K562 (cell line): ENCODE measurements around the gene MFN1. TPM values are rescaled to one million over a fixed set of nuclear protein-coding genes. Genes with fewer than 3 reads are reported as not detected.

ENCODE experiments used
- ATAC-seq: fragments of 200-7000 bp; cut with Tn5 transposase; 3 replicates; pipeline ENCODE4 v1.9.1; 2020; ENCODE audit warnings: moderate library complexity
- BruUV-seq: library from RNA; stranded (reverse); fragments of 400-500 nt; replicated peaks from 2 replicates; lab custom pipeline; 2021; lab: Mats Ljungman, UMichigan
- CTCF ChIA-PET: fragments of 300-600 bp; formaldehyde crosslinking; extraction: SDS; loops from one replicate; lab custom pipeline; 2021; ENCODE audit warnings: low intra/inter-chr PET ratio; lab: Yijun Ruan, JAX
- POLR2A ChIA-PET: fragments of 300-600, 350-650 bp; sonication (Branson Sonifier 250); formaldehyde crosslinking; extraction: SDS; loops from one replicate; lab custom pipeline; 2021; ENCODE audit warnings: antibody characterized with exemption, inconsistent platforms; lab: Yijun Ruan, JAX
- DNase-seq, 4 experiments: peaks; one replicate each; pipeline versions ENCODE4 v3.0.0 to v3.0.0-alpha.2; 2011 to 2018; ENCODE audit warnings: low spot score in 3 of 4, mixed read lengths in 3 of 4; ENCODE audit errors: extremely low read depth in 1 of 4
- FAIRE-seq: peaks from 2 replicates; lab custom pipeline; 2011; peaks lifted over from hg19 to GRCh38; lab: Jason Lieb, UNC
- H2AFZ ChIP-seq: 2 replicates; pipeline ENCODE4 v1.6.0; 2011; ENCODE audit warnings: low read depth, low read length, control low read depth, inconsistent platforms
- H3K27ac ChIP-seq: fragments of 200-600 bp; 3 replicates; pipeline ENCODE4 v1.8.0; 2011; ENCODE audit warnings: low read depth, mild to moderate bottlenecking, control low read depth, inconsistent platforms, low read length, moderate library complexity, mixed read lengths; ENCODE audit errors: extremely low read depth
- H3K27me3 ChIP-seq, 2 experiments: fragments of 300-600 bp in 1 of 2; 2 replicates in 1 of 2; 3 replicates in 1 of 2; pipeline versions ENCODE4 v1.6.0 to v1.8.0; 2011; ENCODE audit warnings: inconsistent platforms in 2 of 2, low read length in 2 of 2, mild to moderate bottlenecking in 1 of 2, mixed read lengths in 1 of 2, moderate library complexity in 1 of 2; ENCODE audit not compliant: control insufficient read depth in 2 of 2, insufficient read depth in 2 of 2
- H3K36me3 ChIP-seq: fragments of 300-600 bp; 3 replicates; pipeline ENCODE4 v1.8.0; 2011; ENCODE audit warnings: mild to moderate bottlenecking, low read length, inconsistent platforms; ENCODE audit not compliant: control insufficient read depth, insufficient read depth
- H3K4me1 ChIP-seq, 2 experiments: fragments of 200-600 bp in 1 of 2; replicated peaks in 1 of 2; 2 replicates in 1 of 2; 3 replicates in 1 of 2; pipeline versions ENCODE4 v1.5.1 to v1.8.0; 2011; ENCODE audit warnings: inconsistent platforms in 2 of 2, low read length in 2 of 2, mild to moderate bottlenecking in 1 of 2, mixed read lengths in 1 of 2, moderate library complexity in 1 of 2; ENCODE audit not compliant: control insufficient read depth in 2 of 2, insufficient read depth in 2 of 2
- H3K4me2 ChIP-seq: 2 replicates; pipeline ENCODE4 v1.6.1; 2011; ENCODE audit warnings: low read length, control low read depth, inconsistent platforms, mixed read lengths; ENCODE audit not compliant: insufficient read depth
- H3K4me3 ChIP-seq: fragments of 200-600 bp; sonication (generic), shearing (Covaris generic); 2 replicates; pipeline ENCODE4 v1.5.1; 2016; ENCODE audit warnings: control low read depth, inconsistent platforms
- H3K79me2 ChIP-seq: fragments of 200-600 bp; 3 replicates; pipeline ENCODE4 v1.8.0; 2011; ENCODE audit warnings: low read length, inconsistent platforms; ENCODE audit not compliant: control insufficient read depth, insufficient read depth
- H3K9ac ChIP-seq, 2 experiments: 2 replicates each; pipeline versions ENCODE4 v1.6.0 to v1.6.1; 2011; ENCODE audit warnings: low read depth in 2 of 2, low read length in 2 of 2, control low read depth in 1 of 2, inconsistent platforms in 1 of 2, mild to moderate bottlenecking in 1 of 2, mixed read lengths in 1 of 2; ENCODE audit not compliant: insufficient read depth in 1 of 2
- H3K9me1 ChIP-seq: one replicate; pipeline ENCODE4 v1.6.0; 2011; ENCODE audit warnings: inconsistent platforms, mild to moderate bottlenecking, low read length, moderate library complexity; ENCODE audit not compliant: control insufficient read depth, insufficient read depth
- H3K9me3 ChIP-seq: replicated peaks from 2 replicates; pipeline ENCODE4 v1.5.1; 2011; ENCODE audit warnings: low read depth, low read length, inconsistent platforms; ENCODE audit not compliant: control insufficient read depth, insufficient read depth
- H4K20me1 ChIP-seq: replicated peaks from 2 replicates; pipeline ENCODE4 v1.6.1; 2011; ENCODE audit warnings: low read length, inconsistent platforms, mixed read lengths; ENCODE audit not compliant: control insufficient read depth, insufficient read depth
- BCL6 ChIP-seq: fragments of 250-450 bp; sonication (Bioruptor Pico); IDR thresholded peaks from 2 replicates; pipeline ENCODE4 v1.4.0; 2020
- CBFA2T3 ChIP-seq: fragments of 450-650 bp; IDR thresholded peaks from 2 replicates; pipeline ENCODE4 v1.6.1; 2017
- CCNT2 ChIP-seq: IDR thresholded peaks from 2 replicates; pipeline ENCODE4 v1.6.1; 2011; ENCODE audit warnings: borderline replicate concordance, low read depth, mild to moderate bottlenecking, moderate library complexity, mixed read lengths, low read length; ENCODE audit not compliant: insufficient read length; ENCODE audit errors: extremely low read depth
- DNMT1 ChIP-seq: fragments of 450-650 bp; IDR thresholded peaks from 2 replicates; pipeline ENCODE4 v1.6.1; 2016; ENCODE audit warnings: antibody characterized with exemption, mild to moderate bottlenecking
- GTF2F1 ChIP-seq: IDR thresholded peaks from 2 replicates; pipeline ENCODE4 v1.6.1; 2011; ENCODE audit warnings: low read depth, low read length, improper control_type of control experiment
- GTF3C2 ChIP-seq: IDR thresholded peaks from 3 replicates; pipeline ENCODE4 v1.6.1; 2011; ENCODE audit warnings: borderline replicate concordance, mild to moderate bottlenecking, moderate library complexity; ENCODE audit not compliant: insufficient read length; ENCODE audit errors: extremely low read depth
- HMBOX1 ChIP-seq: sonication (generic); IDR thresholded peaks from 2 replicates; pipeline ENCODE4 v1.6.1; 2016
- KDM1A ChIP-seq, 2 experiments: fragments of 450-650 bp; IDR thresholded peaks; 2 replicates each; pipeline ENCODE4 v1.6.1; 2016; ENCODE audit warnings: mild to moderate bottlenecking in 2 of 2
- KLF16 ChIP-seq: IDR thresholded peaks from 2 replicates; pipeline ENCODE4 v1.6.1; 2016; ENCODE audit warnings: antibody characterized with exemption
- MLLT1 ChIP-seq, 2 experiments: fragments of 450-650 bp; IDR thresholded peaks; 2 replicates each; pipeline ENCODE4 v1.6.1; 2016
- RBM34 ChIP-seq: fragments of 200-400 bp; formaldehyde crosslinking; IDR thresholded peaks from 2 replicates; pipeline ENCODE4 v1.6.1; 2018; ENCODE audit warnings: low read length, borderline replicate concordance; ENCODE audit not compliant: insufficient read depth
- ZBED1 ChIP-seq: IDR thresholded peaks from 2 replicates; pipeline ENCODE4 v1.6.1; 2014
- ZNF184 ChIP-seq: sonication (generic); formaldehyde crosslinking; IDR thresholded peaks from 2 replicates; pipeline ENCODE4 v1.5.0; 2020; ENCODE audit warnings: missing genetic modification reagents
- ZNF589 ChIP-seq: fragments of 200-800 bp; sonication (Bioruptor generic); IDR thresholded peaks from 2 replicates; pipeline ENCODE4 v1.6.1; 2016; ENCODE audit warnings: low read depth, missing genetic modification characterization, missing compliant biosample characterization
- whole genome bisulfite sequencing: fragments of 100-300 bp; shearing (Covaris generic); methylation state at CpG from one replicate; pipeline ENCODE4 v1.1.6; 2016; ENCODE audit warnings: low coverage, mixed read lengths; ENCODE audit not compliant: insufficient coverage; ENCODE audit errors: missing lambda C conversion rate; 5-methylcytosine and 5-hydroxymethylcytosine counted together
- in situ Hi-C: fragments of 300-500 bp; cut with MboI; formaldehyde crosslinking; loops from 4 replicates; pipeline ENCODE4 v1.15.0; 2018; ENCODE audit warnings: inconsistent platforms, mixed read lengths
- intact Hi-C: fragments of 100-400 bp; cut with micrococcal nuclease; formaldehyde crosslinking; loops from 2 replicates; pipeline ENCODE4 v1.14.2; 2022
- polyA plus RNA-seq, 8 experiments: library from polyadenylated mRNA; depleted of rRNA in 4 of 8; stranded (reverse) in 5 of 8; unstranded in 3 of 8; fragments of >200 nt; fragmentation: Nextera tagmentation in 2 of 8; fragmentation: Illumina TruSeq in 1 of 8; extraction: Ambion mirVana in 2 of 8; extraction: Trizol in 1 of 8; gene quantifications; 2 replicates each; pipeline versions ENCODE4 v1.2.1 to v1.2.3, GENCODE V29; 2011 to 2014; ENCODE audit warnings: inconsistent platforms in 1 of 8, missing spikeins in 1 of 8
- total RNA-seq, 7 experiments: library from RNA; depleted of rRNA in 6 of 7; stranded (reverse); fragments of >200 nt in 6 of 7; fragmentation: Illumina TruSeq in 2 of 7; extraction: Trizol in 2 of 7; gene quantifications; 2 replicates each; pipeline versions ENCODE4 v1.2.1 to v1.2.3, GENCODE V29; 2011 to 2021; ENCODE audit warnings: low replicate concordance in 1 of 7

MFN1 gene
- total and polyA plus RNA-seq, 9 of the 15 experiments (the other 6 are each of a cell fraction or from before 2014, with no cell fraction given): 10.5 to 42.7 (median 22.6) TPM

GRCh38 chr3:179336345-179336929 lies 11.1 kb upstream of the MFN1 start (continued):
- peak; percentile 34; the same call in 1 of the 2 replicates for TF ChIP-seq HMBOX1
- peak; percentile 44 for TF ChIP-seq CBFA2T3

- H3K27me3 ChIP-seq: no peaks in the 10 kb centered on the region
- peak overlapping the region; percentile 78 to 91 for H3K9ac ChIP-seq
- no peaks in the 10 kb centered on the region for H3K9me1 ChIP-seq
- TSS peak; percentile 70 for BruUV-seq
- peak overlapping the region; percentile 97 for H3K4me2 ChIP-seq
- peak overlapping the region; percentile 87 for H3K27ac ChIP-seq
- peak in 2 of 4 experiments; percentile 16 to 35 for DNase-seq
- H3K9me3 ChIP-seq: no peaks in the 10 kb centered on the region
- H3K36me3 ChIP-seq: peaks cover 42% of the 10 kb centered on the region; the same call in 2 of the 3 replicates
- H3K4me1 ChIP-seq: peaks cover 8 to 19% of the 10 kb centered on the region in 2 experiments; a peak in 4 of 5 replicates
- peak; percentile 31 for ATAC-seq
- CTCF ChIA-PET: interaction anchor here (0.9 kb wide), 1 partner anchor 280 kb away, joined by 3 read pairs; no protein-coding TSS in a partner anchor
- peaks cover 35% of the 10 kb centered on the region for H3K79me2 ChIP-seq
- in situ Hi-C loops: no loop called here
- peak; percentile 75 for FAIRE-seq
- H3K4me3 ChIP-seq: peak overlapping the region; percentile 81
- intact Hi-C loops: no loop called here
- WGBS: 13% methylated on average over 5 of the region's 5 CpGs
- POLR2A ChIA-PET: interaction anchor here (0.7 to 1.3 kb wide), 3 partner anchors 12 to 138 kb away, joined by 3 to 6 read pairs (median 4); no protein-coding TSS in a partner anchor
- peak overlapping the region; percentile 100 for H2AFZ ChIP-seq
- H4K20me1 ChIP-seq: no peaks in the 10 kb centered on the region
- no peak for TF ChIP-seq MLLT1 (IDR thresholded peaks at IDR 0.05)
- no peak for TF ChIP-seq CCNT2
- no peak for TF ChIP-seq ZNF589 (CRISPR knock-in tag)
- no peak for TF ChIP-seq BCL6 (CRISPR knock-in tag)
- TF ChIP-seq GTF2F1: no peak
- TF ChIP-seq RBM34: no peak
- no peak for TF ChIP-seq ZBED1
- no peak for TF ChIP-seq KLF16
- TF ChIP-seq DNMT1: no peak
- TF ChIP-seq ZNF184 (CRISPR knock-in tag): no peak
- TF ChIP-seq KDM1A (IDR thresholded peaks at IDR 0.05): no peak
- TF ChIP-seq GTF3C2: no peak
Observed at GRCh38 chr3:179348325-179349013, 960 bp downstream of the MFN1 start.
